GM19099 (cell line): Measurements from ENCODE around the gene CD6.

Experiments used
- POLR2A ChIP-seq: IDR thresholded peaks from 3 replicates; pipeline ENCODE4 v1.6.1; 2011; ENCODE audit warnings: low read depth; ENCODE audit not compliant: insufficient read length; ENCODE audit errors: extremely low read depth

CD6 gene

GRCh38 chr11:60984149-60984548 is 12.7 kb downstream of the CD6 start:
- no peak for TF ChIP-seq POLR2A

- no peak for TF ChIP-seq POLR2A
These were observed 13.2 kb downstream of the CD6 start for GRCh38 chr11:60984636-60985035.

GRCh38 chr11:60985501-60985900 is 14.0 kb downstream of the CD6 start:
- no peak for TF ChIP-seq POLR2A

- TF ChIP-seq POLR2A, result no peak
These were observed 14.8 kb downstream of the CD6 start for GRCh38 chr11:60985991-60986915.

GRCh38 chr11:60987577-60988277 is 16.2 kb downstream of the CD6 start:
- TF ChIP-seq POLR2A, result no peak

GRCh38 chr11:60988658-60989057 is 17.2 kb downstream of the CD6 start:
- TF ChIP-seq POLR2A, result no peak

GRCh38 chr11:60989093-60989650 is 17.7 kb downstream of the CD6 start:
- TF ChIP-seq POLR2A, result no peak

GRCh38 chr11:60991457-60991856 is 20.0 kb downstream of the CD6 start:
- no peak for TF ChIP-seq POLR2A

- TF ChIP-seq POLR2A, result no peak
These were observed 21.4 kb downstream of the CD6 start for GRCh38 chr11:60992842-60993409.

GRCh38 chr11:60993615-60994014 is 22.1 kb downstream of the CD6 start:
- no peak for TF ChIP-seq POLR2A

- TF ChIP-seq POLR2A, result no peak
These were observed 23.1 kb downstream of the CD6 start for GRCh38 chr11:60994541-60995080.

GRCh38 chr11:60995798-60996197 is 24.3 kb downstream of the CD6 start:
- TF ChIP-seq POLR2A, result no peak

- no peak for TF ChIP-seq POLR2A
These were observed 25.1 kb downstream of the CD6 start for GRCh38 chr11:60996381-60997138.

- TF ChIP-seq POLR2A, result no peak
These were observed 28.9 kb downstream of the CD6 start for GRCh38 chr11:61000426-61000825.
